NOMO-1 treated with dmso at 0.1 percent for 144 hours (cell line): ENCODE measurements around the gene STOML3.

Source experiments
- DNase-seq: peaks from one replicate; lab custom pipeline; 2025; ENCODE audit not compliant: unreplicated experiment; lab: John Stamatoyannopoulos, UW

Gene STOML3

GRCh38 chr13:38981096-38981495 lies 9.5 kb downstream of the STOML3 start:
- DNase-seq, result no peak

GRCh38 chr13:38980750-38981078 lies 9.9 kb downstream of the STOML3 start:
- DNase-seq, result no peak

- no peak for DNase-seq
These were observed 10.5 kb downstream of the STOML3 start for GRCh38 chr13:38979891-38980749.

GRCh38 chr13:38970380-38971051 lies 20.1 kb downstream of the STOML3 start:
- DNase-seq, result no peak

GRCh38 chr13:38969187-38969586 lies 21.4 kb downstream of the STOML3 start:
- no peak for DNase-seq

GRCh38 chr13:38967446-38967845 lies 23.2 kb downstream of the STOML3 start:
- no peak for DNase-seq

GRCh38 chr13:38965281-38965680 lies 25.4 kb downstream of the STOML3 start:
- DNase-seq, result no peak

- no peak for DNase-seq
These were observed 30.5 kb downstream of the STOML3 start for GRCh38 chr13:38960175-38960574.

- DNase-seq, result no peak
These were observed 32.6 kb downstream of the STOML3 start for GRCh38 chr13:38957794-38958592.

- no peak for DNase-seq
These were observed 35.8 kb downstream of the STOML3 start for GRCh38 chr13:38954844-38955243.

GRCh38 chr13:38954291-38954690 lies 36.3 kb downstream of the STOML3 start:
- no peak for DNase-seq

GRCh38 chr13:38952827-38953226 lies 37.8 kb downstream of the STOML3 start:
- DNase-seq, result no peak

- DNase-seq, result no peak
These were observed 38.9 kb downstream of the STOML3 start for GRCh38 chr13:38951525-38952313.

GRCh38 chr13:38950987-38951386 lies 39.6 kb downstream of the STOML3 start:
- DNase-seq, result no peak

- no peak for DNase-seq
These were observed 43.6 kb downstream of the STOML3 start for GRCh38 chr13:38947054-38947453.

- DNase-seq, result no peak
These were observed 46.4 kb downstream of the STOML3 start for GRCh38 chr13:38944219-38944618.

- DNase-seq, result no peak
These were observed 47.4 kb downstream of the STOML3 start for GRCh38 chr13:38943231-38943630.

GRCh38 chr13:38941353-38941945 lies 49.2 kb downstream of the STOML3 start:
- DNase-seq, result no peak

GRCh38 chr13:38933786-38934185 lies 56.8 kb downstream of the STOML3 start:
- no peak for DNase-seq

- DNase-seq, result no peak
These were observed 68.5 kb downstream of the STOML3 start for GRCh38 chr13:38922170-38922569.

GRCh38 chr13:38921081-38921480 lies 69.5 kb downstream of the STOML3 start:
- DNase-seq, result no peak
